IMR-90 (cell line): ENCODE data around the gene CLTRN. TPM values are rescaled to one million over a fixed set of nuclear protein-coding genes. Genes with fewer than 3 reads are reported as not detected.

ENCODE experiments used
- ATAC-seq: fragments of 200-7000 bp; cut with Tn5 transposase; 2 replicates; pipeline ENCODE4 v1.9.1; 2020; ENCODE audit warnings: low read depth, mild to moderate bottlenecking, moderate library complexity
- BruUV-seq: library from RNA; stranded (reverse); fragments of 400-500 nt; replicated peaks from 2 replicates; lab custom pipeline; 2021; lab: Mats Ljungman, UMichigan
- CTCF ChIA-PET: fragments of 300-600 bp; formaldehyde crosslinking; extraction: SDS; loops from one replicate; lab custom pipeline; 2021; ENCODE audit warnings: antibody characterized with exemption; lab: Yijun Ruan, JAX
- POLR2A ChIA-PET: fragments of 300-600 bp; sonication (Branson Sonifier 250); formaldehyde crosslinking; loops from one replicate; lab custom pipeline; 2022; ENCODE audit warnings: antibody characterized with exemption; ENCODE audit not compliant: unreplicated experiment; lab: Charles Lee
- DNase-seq: peaks from one replicate; pipeline ENCODE4 v3.0.0; 2013
- H2AFZ ChIP-seq: replicated peaks from 2 replicates; pipeline ENCODE3; 2013; ENCODE audit warnings: low read length, mild to moderate bottlenecking; ENCODE audit not compliant: poor library complexity
- H2AK5ac ChIP-seq: 2 replicates; pipeline ENCODE4 v1.6.1; 2013; ENCODE audit warnings: low read depth, low read length, inconsistent platforms
- H2AK9ac ChIP-seq: replicated peaks from 2 replicates; pipeline ENCODE3; 2013; ENCODE audit warnings: mild to moderate bottlenecking, low read depth, low read length, moderate library complexity; ENCODE audit not compliant: poor library complexity
- H2BK120ac ChIP-seq: 2 replicates; pipeline ENCODE4 v1.6.1; 2013; ENCODE audit warnings: low read depth, low read length, inconsistent platforms
- H2BK15ac ChIP-seq: 3 replicates; pipeline ENCODE4 v1.6.1; 2013; ENCODE audit warnings: low read depth, low read length, inconsistent platforms
- H2BK20ac ChIP-seq: 2 replicates; pipeline ENCODE4 v1.6.1; 2013; ENCODE audit warnings: low read depth, mild to moderate bottlenecking, inconsistent platforms, low read length, moderate library complexity
- H2BK5ac ChIP-seq: 2 replicates; pipeline ENCODE4 v1.6.1; 2013; ENCODE audit warnings: mild to moderate bottlenecking, low read depth, low read length, inconsistent platforms; ENCODE audit not compliant: poor library complexity, severe bottlenecking
- H3K14ac ChIP-seq: replicated peaks from 2 replicates; pipeline ENCODE4 v1.6.1; 2013; ENCODE audit warnings: low read depth, low read length, inconsistent platforms
- H3K18ac ChIP-seq: 2 replicates; pipeline ENCODE4 v1.6.1; 2013; ENCODE audit warnings: low read depth, low read length, control low read depth
- H3K23ac ChIP-seq: 2 replicates; pipeline ENCODE4 v1.6.1; 2013; ENCODE audit warnings: low read depth, low read length, inconsistent platforms
- H3K27ac ChIP-seq: 2 replicates; pipeline ENCODE4 v1.5.1; 2013; ENCODE audit warnings: mild to moderate bottlenecking, control low read depth, low read length; ENCODE audit not compliant: insufficient read depth
- H3K27me3 ChIP-seq: 2 replicates; pipeline ENCODE4 v1.6.1; 2013; ENCODE audit warnings: low read length; ENCODE audit not compliant: control insufficient read depth, insufficient read depth
- H3K36me3 ChIP-seq: 2 replicates; pipeline ENCODE4 v1.6.1; 2013; ENCODE audit warnings: low read length, mixed read lengths; ENCODE audit not compliant: control insufficient read depth, insufficient read depth
- H3K4ac ChIP-seq: 2 replicates; pipeline ENCODE4 v1.6.1; 2013; ENCODE audit warnings: low read depth, low read length, inconsistent platforms
- H3K4me1 ChIP-seq: 2 replicates; pipeline ENCODE4 v1.6.1; 2013; ENCODE audit warnings: low read length, mixed read lengths; ENCODE audit not compliant: control insufficient read depth, insufficient read depth
- H3K4me2 ChIP-seq: 2 replicates; pipeline ENCODE4 v1.6.1; 2013; ENCODE audit warnings: low read depth, mild to moderate bottlenecking, control low read depth, low read length, moderate library complexity
- H3K4me3 ChIP-seq: 2 replicates; pipeline ENCODE4 v1.5.1; 2013; ENCODE audit warnings: low read depth, mild to moderate bottlenecking, control low read depth, low read length, moderate library complexity; ENCODE audit not compliant: insufficient read depth
- H3K56ac ChIP-seq: 2 replicates; pipeline ENCODE4 v1.6.1; 2013; ENCODE audit warnings: low read length, inconsistent platforms; ENCODE audit not compliant: insufficient read depth; ENCODE audit errors: extremely low read depth
- H3K79me1 ChIP-seq, 2 experiments: 2 replicates each; pipeline ENCODE4 v1.6.1; 2013; ENCODE audit warnings: low read length in 2 of 2, inconsistent platforms in 1 of 2, low read depth in 1 of 2
- H3K9ac ChIP-seq: 2 replicates; pipeline ENCODE4 v1.6.1; 2013; ENCODE audit warnings: low read depth, low read length, control low read depth
- H3K9me1 ChIP-seq: 2 replicates; pipeline ENCODE4 v1.6.1; 2013; ENCODE audit warnings: low read length, inconsistent platforms; ENCODE audit not compliant: insufficient read depth
- H3K9me3 ChIP-seq: 2 replicates; pipeline ENCODE4 v1.6.1; 2013; ENCODE audit warnings: low read length; ENCODE audit not compliant: control insufficient read depth, insufficient read depth
- H4K20me1 ChIP-seq: 2 replicates; pipeline ENCODE4 v1.6.1; 2013; ENCODE audit warnings: low read length, inconsistent platforms; ENCODE audit not compliant: insufficient read depth
- H4K5ac ChIP-seq: 2 replicates; pipeline ENCODE4 v1.6.1; 2013; ENCODE audit warnings: mild to moderate bottlenecking, low read depth, low read length, control low read depth
- H4K8ac ChIP-seq, 2 experiments: 2 replicates each; pipeline ENCODE4 v1.6.1; 2013; ENCODE audit warnings: low read depth in 2 of 2, low read length in 2 of 2, control low read depth in 1 of 2, inconsistent platforms in 1 of 2
- H4K91ac ChIP-seq: 2 replicates; pipeline ENCODE4 v1.6.1; 2013; ENCODE audit warnings: low read depth, low read length, inconsistent platforms; ENCODE audit not compliant: insufficient read depth
- BHLHE40 ChIP-seq: fragments of 150-350 bp; IDR thresholded peaks from 2 replicates; pipeline ENCODE4 v1.6.1; 2016; ENCODE audit warnings: mild to moderate bottlenecking, low read depth, low read length
- CEBPB ChIP-seq: IDR thresholded peaks from 2 replicates; pipeline ENCODE4 v1.6.1; 2012; ENCODE audit warnings: low read depth, low read length, improper control_type of control experiment
- CHD1 ChIP-seq: IDR thresholded peaks from 2 replicates; pipeline ENCODE4 v1.6.1; 2012; ENCODE audit warnings: low read depth, low read length, improper control_type of control experiment
- CTCF ChIP-seq: conservative IDR thresholded peaks from 2 replicates; pipeline ENCODE4 v1.5.1; 2012; ENCODE audit warnings: mild to moderate bottlenecking, low read depth, low read length, improper control_type of control experiment
- FOS ChIP-seq: fragments of 150-350 bp; IDR thresholded peaks from 2 replicates; pipeline ENCODE4 v1.6.1; 2016; ENCODE audit warnings: low read depth, low read length
- MAFK ChIP-seq: IDR thresholded peaks from 2 replicates; pipeline ENCODE4 v1.6.1; 2012; ENCODE audit warnings: low read depth, low read length, improper control_type of control experiment
- MXI1 ChIP-seq: IDR thresholded peaks from 2 replicates; pipeline ENCODE4 v1.6.1; 2012; ENCODE audit warnings: low read depth, mild to moderate bottlenecking, low read length, moderate library complexity, borderline replicate concordance
- NFE2L2 ChIP-seq: fragments of 150-350 bp; IDR thresholded peaks from 2 replicates; pipeline ENCODE4 v1.6.1; 2016; ENCODE audit warnings: low read depth, mild to moderate bottlenecking, low read length
- RAD21 ChIP-seq: IDR thresholded peaks from 2 replicates; pipeline ENCODE4 v1.6.1; 2012; ENCODE audit warnings: low read length, improper control_type of control experiment
- RCOR1 ChIP-seq: IDR thresholded peaks from 2 replicates; pipeline ENCODE4 v1.6.1; 2012; ENCODE audit warnings: mild to moderate bottlenecking, low read length, improper control_type of control experiment; ENCODE audit not compliant: insufficient replicate concordance
- RFX5 ChIP-seq: IDR thresholded peaks from 2 replicates; pipeline ENCODE4 v1.8.0; 2012; ENCODE audit warnings: low read depth, mild to moderate bottlenecking, low read length, moderate library complexity
- whole genome bisulfite sequencing, 2 experiments: methylation state at CpG; one replicate each; pipeline versions ENCODE4 v1.1.5 to v1.1.7; 2013; ENCODE audit warnings: missing lambda C conversion rate in 2 of 2; ENCODE audit not compliant: insufficient read length in 1 of 2; ENCODE audit errors: extremely low coverage in 2 of 2; 5-methylcytosine and 5-hydroxymethylcytosine counted together
- dilution Hi-C: fragments of 300-500 bp; cut with HindIII; formaldehyde crosslinking; loops from one replicate; pipeline ENCODE4 v1.14.3; 2018; ENCODE audit warnings: low sequenced_read_pairs; ENCODE audit not compliant: unreplicated experiment
- in situ Hi-C: fragments of 300-500 bp; cut with MboI; formaldehyde crosslinking; loops from 3 replicates; pipeline ENCODE4 v1.14.3; 2019; ENCODE audit warnings: low sequenced_read_pairs, inconsistent platforms, mixed read lengths
- intact Hi-C: fragments of 100-400 bp; cut with micrococcal nuclease; formaldehyde crosslinking; loops from 2 replicates; pipeline ENCODE4 v1.10.0; 2022
- polyA plus RNA-seq, 3 experiments: library from polyadenylated mRNA; depleted of rRNA; stranded (reverse); fragments of >200 nt; gene quantifications; 2 replicates each; pipeline ENCODE4 v1.2.3, GENCODE V29; 2012; ENCODE audit warnings: low replicate concordance in 1 of 3
- total RNA-seq: library from RNA; depleted of rRNA; stranded (reverse); fragments of >200 nt; gene quantifications from 2 replicates; pipeline ENCODE4 v1.2.3, GENCODE V29; 2012

Gene CLTRN
- total and polyA plus RNA-seq, 2 of the 4 experiments (the other 2 are of a cell fraction) = under 0.01 to 0.17 TPM

GRCh38 chrX:15663439-15663838 is 1.2 kb downstream of the CLTRN start:
- TF ChIP-seq CEBPB (no peak), NFE2L2 (no peak), FOS (no peak), RAD21 (no peak), RFX5 (no peak), RCOR1 (no peak), CTCF (no peak), CHD1 (no peak), MAFK (no peak), BHLHE40 (no peak), MXI1 (no peak)
- no peak overlapping the region for H3K4ac ChIP-seq
- H2AK5ac ChIP-seq = no peak overlapping the region
- no peak overlapping the region for H3K18ac ChIP-seq
- CTCF ChIA-PET = no interaction called here
- H3K23ac ChIP-seq = no peak overlapping the region
- no peak overlapping the region for H2BK5ac ChIP-seq
- no peaks in the 10 kb centered on the region for H3K9me3 ChIP-seq
- H3K36me3 ChIP-seq = no peaks in the 10 kb centered on the region
- H4K5ac ChIP-seq = no peak overlapping the region
- in situ Hi-C loops = no loop called here
- no peaks in the 10 kb centered on the region for H3K4me1 ChIP-seq
- H2BK120ac ChIP-seq = no peak overlapping the region
- no peak overlapping the region for H3K4me2 ChIP-seq
- WGBS, 2 experiments = no CpG with 5 or more reads among the region's 1 CpG
- BruUV-seq = no TSS peak
- POLR2A ChIA-PET = no interaction called here
- H4K8ac ChIP-seq = no peak overlapping the region
- H2BK15ac ChIP-seq = no peak overlapping the region
- ATAC-seq (no peak), DNase-seq (no peak)
- no peak overlapping the region for H2BK20ac ChIP-seq
- no peak overlapping the region for H4K91ac ChIP-seq
- H3K27ac ChIP-seq = no peak overlapping the region
- no peak overlapping the region for H3K9ac ChIP-seq
- H2AFZ ChIP-seq = no peak overlapping the region
- peaks cover 29% of the 10 kb centered on the region for H3K27me3 ChIP-seq
- H3K9me1 ChIP-seq = no peaks in the 10 kb centered on the region
- intact Hi-C loops = no loop called here
- H3K56ac ChIP-seq = no peak overlapping the region
- no peak overlapping the region for H3K4me3 ChIP-seq
- H3K14ac ChIP-seq = no peak overlapping the region
- no peaks in the 10 kb centered on the region for H3K79me1 ChIP-seq
- H2AK9ac ChIP-seq = no peak overlapping the region
- dilution Hi-C loops = no loop called here
- no peaks in the 10 kb centered on the region for H4K20me1 ChIP-seq
